Naive thymus-derived CD4-positive, alpha-beta T cell (primary cell): ENCODE results near the gene KDM7A. TPM values are rescaled to one million over a fixed set of nuclear protein-coding genes. Genes with fewer than 3 reads are reported as not detected.
"Not testable (repeated sequence)": the region's sequence is repeated elsewhere in the genome, so short reads cannot be mapped to it uniquely, and the experiment has no call there.

Source experiments
- ATAC-seq: fragments of 150-1000 bp; cut with Tn5 transposase; 2 replicates; pipeline ENCODE4 v1.10.0; 2021; ENCODE audit warnings: mild to moderate bottlenecking, moderate library complexity
- CTCF ChIA-PET: fragments of 350-600 bp; sonication (Branson Sonifier 250); formaldehyde crosslinking; loops from one replicate; lab custom pipeline; 2021; ENCODE audit warnings: antibody characterized with exemption; lab: Charles Lee
- POLR2A ChIA-PET: fragments of 350-600 bp; sonication (Branson Sonifier 250); formaldehyde crosslinking; loops from one replicate; lab custom pipeline; 2021; ENCODE audit warnings: antibody characterized with exemption, inconsistent platforms; lab: Charles Lee
- DNase-seq, 9 donors: peaks; one replicate each; pipeline versions ENCODE4 v3.0.0 to v3.0.0-alpha.2; 2020 to 2022; ENCODE audit warnings: mixed read lengths in 1 of 9
- H3K27ac ChIP-seq: one replicate; pipeline ENCODE4 v1.7.0; 2013; ENCODE audit warnings: mild to moderate bottlenecking, low read depth, low read length, moderate library complexity
- H3K27me3 ChIP-seq, 2 donors: one replicate each; pipeline ENCODE4 v1.7.0; 2013; ENCODE audit warnings: low read length in 2 of 2, mild to moderate bottlenecking in 2 of 2, moderate library complexity in 2 of 2; ENCODE audit not compliant: control insufficient read depth in 2 of 2, insufficient read depth in 2 of 2
- H3K36me3 ChIP-seq, 3 experiments: 1 replicate in 2 of 3; 2 replicates in 1 of 3; pipeline ENCODE4 v1.7.0; 2013; ENCODE audit warnings: low read length in 3 of 3, mild to moderate bottlenecking in 3 of 3, moderate library complexity in 1 of 3; ENCODE audit not compliant: insufficient read depth in 3 of 3, control insufficient read depth in 2 of 3
- H3K4me1 ChIP-seq, 2 donors: one replicate each; pipeline ENCODE4 v1.7.0; 2013; ENCODE audit warnings: low read length in 2 of 2, mild to moderate bottlenecking in 2 of 2, moderate library complexity in 1 of 2; ENCODE audit not compliant: control insufficient read depth in 2 of 2, insufficient read depth in 2 of 2
- H3K4me3 ChIP-seq: 2 replicates; pipeline ENCODE4 v1.7.0; 2013; ENCODE audit warnings: mild to moderate bottlenecking, low read length
- H3K9me3 ChIP-seq, 3 experiments: 1 replicate in 2 of 3; 2 replicates in 1 of 3; pipeline ENCODE4 v1.7.0; 2013; ENCODE audit warnings: low read length in 3 of 3; ENCODE audit not compliant: control insufficient read depth in 2 of 3
- H3K27ac Mint-ChIP-seq, 9 donors: one replicate each; pipeline ENCODE4 v1.8.0; 2020 to 2022; ENCODE audit warnings: mixed read lengths in 9 of 9, mild to moderate bottlenecking in 8 of 9, moderate library complexity in 5 of 9, inconsistent platforms in 2 of 9
- H3K27me3 Mint-ChIP-seq, 5 donors: one replicate each; pipeline ENCODE4 v1.8.0; 2021 to 2022; ENCODE audit warnings: mixed read lengths in 5 of 5, mild to moderate bottlenecking in 1 of 5
- H3K36me3 Mint-ChIP-seq, 5 donors: one replicate each; pipeline ENCODE4 v1.8.0; 2020 to 2022; ENCODE audit warnings: mixed read lengths in 5 of 5, mild to moderate bottlenecking in 3 of 5, inconsistent platforms in 1 of 5
- H3K4me1 Mint-ChIP-seq, 7 donors: one replicate each; pipeline ENCODE4 v1.8.0; 2020 to 2022; ENCODE audit warnings: mixed read lengths in 7 of 7, mild to moderate bottlenecking in 3 of 7, inconsistent platforms in 1 of 7
- H3K4me3 Mint-ChIP-seq, 10 donors: one replicate each; pipeline ENCODE4 v1.8.0; 2020 to 2022; ENCODE audit warnings: mild to moderate bottlenecking in 10 of 10, mixed read lengths in 10 of 10, moderate library complexity in 6 of 10, inconsistent platforms in 2 of 10
- H3K9me3 Mint-ChIP-seq, 11 donors: one replicate each; pipeline ENCODE4 v1.8.0; 2020 to 2022; ENCODE audit warnings: mixed read lengths in 11 of 11, mild to moderate bottlenecking in 4 of 11, inconsistent platforms in 1 of 11, moderate library complexity in 1 of 11
- intact Hi-C, 2 donors: fragments of 100-400 bp; cut with micrococcal nuclease; formaldehyde crosslinking; loops; one replicate each; pipeline ENCODE4 v1.15.1; 2023
- polyA plus RNA-seq, 2 donors: library from polyadenylated mRNA; unstranded; fragments of 300-500 nt; fragmentation: Illumina TruSeq; gene quantifications; one replicate each; pipeline ENCODE4 v1.2.3, GENCODE V29; 2021
- total RNA-seq, 6 experiments: library from RNA in 5 of 6; stranded (reverse) in 5 of 6; gene quantifications; 1 replicate in 5 of 6; 2 replicates in 1 of 6; pipeline ENCODE4 v1.2.3 and lab custom pipeline; 2021 to 2026

Gene KDM7A
- total and polyA plus RNA-seq, 7 experiments from 2014 or later: 5.4 to 62.5 (median 40.5) TPM

GRCh38 chr7:140174217-140174616 is 2.6 kb downstream of the KDM7A start:
- no peaks in the 10 kb centered on the region for H3K9me3 ChIP-seq
- peaks cover 0 to 4% (median 0%) of the 10 kb centered on the region in 3 experiments for H3K36me3 ChIP-seq
- CTCF ChIA-PET: no interaction called here
- POLR2A ChIA-PET: interaction anchor here (2.1 to 11.2 kb wide), 3 partner anchors 53 to 123 kb away, joined by 5 to 409 read pairs (median 44); no protein-coding TSS in a partner anchor
- Mint-ChIP-seq H3K27me3 (peaks cover 0 to 4% (median 0%) of the 10 kb centered on the region in 5 donors), H3K36me3 (peaks cover 0 to 19% (median 10%) of the 10 kb centered on the region in 5 donors), H3K9me3 (peaks cover 0 to 8% (median 0%) of the 10 kb centered on the region in 11 donors), H3K4me1 (peaks cover 34 to 69% (median 63%) of the 10 kb centered on the region in 7 donors), H3K27ac (peak overlapping the region in 3 of 9 donors; percentile 81 to 98 (median 95)), H3K4me3 (peak overlapping the region in 8 of 10 donors; percentile 81 to 94 (median 89))
- H3K27me3 ChIP-seq: no peaks in the 10 kb centered on the region
- no peak overlapping the region for H3K27ac ChIP-seq
- intact Hi-C loops: loop anchor here in 1 of 2 donors (2.0 to 10.0 kb wide), 5 partner anchors 229 to 943 kb away; partner anchors contain the start of genes HIPK2, MRPS33 and UBN2
- DNase-seq: no peak
- peaks cover 28 to 31% of the 10 kb centered on the region in 2 donors for H3K4me1 ChIP-seq
- ATAC-seq: no peak
- no peak overlapping the region for H3K4me3 ChIP-seq

- Histone ChIP-seq H3K27ac (no peak overlapping the region), H3K4me3 (no peak overlapping the region), H3K36me3 (no peaks in the 10 kb centered on the region), H3K27me3 (no peaks in the 10 kb centered on the region), H3K9me3 (no peaks in the 10 kb centered on the region), H3K4me1 (peaks cover 29 to 48% of the 10 kb centered on the region in 2 donors)
- H3K36me3 Mint-ChIP-seq: peaks cover 0 to 11% (median 6%) of the 10 kb centered on the region in 5 donors
- peak overlapping the region in 8 of 10 donors; percentile 6 to 71 (median 54) for H3K4me3 Mint-ChIP-seq
- H3K4me1 Mint-ChIP-seq: peaks cover 36 to 91% (median 83%) of the 10 kb centered on the region in 7 donors
- no peaks in the 10 kb centered on the region for H3K9me3 Mint-ChIP-seq
- ATAC-seq (no peak), DNase-seq (no peak)
- ChIA-PET CTCF (interaction anchor here (0.6 kb wide), 1 partner anchor 153 kb away, joined by 5 read pairs; no protein-coding TSS in a partner anchor), POLR2A (interaction anchor here (0.8 to 2.0 kb wide), 2 partner anchors 11 to 72 kb away, joined by 3 to 6 read pairs; no protein-coding TSS in a partner anchor)
- H3K27me3 Mint-ChIP-seq: no peaks in the 10 kb centered on the region
- intact Hi-C loops: loop anchor here in 1 of 2 donors (10.0 kb wide), 1 partner anchor 396 kb away; the partner anchor contains the start of gene HIPK2
- H3K27ac Mint-ChIP-seq: peak overlapping the region in 1 of 9 donors; percentile 77
Observed at GRCh38 chr7:140170375-140170774, 6.4 kb downstream of the KDM7A start.

GRCh38 chr7:140168816-140169215 is 8.0 kb downstream of the KDM7A start:
- peaks cover 25 to 46% of the 10 kb centered on the region in 2 donors for H3K4me1 ChIP-seq
- peaks cover 0 to 11% (median 6%) of the 10 kb centered on the region in 5 donors for H3K36me3 Mint-ChIP-seq
- ChIA-PET POLR2A (interaction anchor here (1.2 to 2.4 kb wide), 3 partner anchors 61 to 80 kb away, joined by 3 to 10 read pairs (median 6); no protein-coding TSS in a partner anchor), CTCF (no interaction called here)
- peak overlapping the region in 2 of 9 donors; percentile 19 to 26 for H3K27ac Mint-ChIP-seq
- H3K27ac ChIP-seq: no peak overlapping the region
- ATAC-seq: no peak
- intact Hi-C loops: loop anchor here in 1 of 2 donors (5.0 kb wide), 1 partner anchor 37 kb away; no protein-coding TSS in a partner anchor
- H3K4me1 Mint-ChIP-seq: peaks cover 36 to 94% (median 86%) of the 10 kb centered on the region in 7 donors
- no peak overlapping the region for H3K4me3 ChIP-seq
- H3K4me3 Mint-ChIP-seq: peak overlapping the region in 7 of 10 donors; percentile 12 to 60 (median 36)
- H3K27me3 ChIP-seq: no peaks in the 10 kb centered on the region
- no peaks in the 10 kb centered on the region for H3K9me3 ChIP-seq
- no peaks in the 10 kb centered on the region for H3K9me3 Mint-ChIP-seq
- H3K36me3 ChIP-seq: no peaks in the 10 kb centered on the region
- no peak for DNase-seq
- H3K27me3 Mint-ChIP-seq: no peaks in the 10 kb centered on the region

GRCh38 chr7:140165422-140165821 is 11.4 kb downstream of the KDM7A start:
- no peak for ATAC-seq
- H3K4me1 ChIP-seq: peaks cover 13 to 44% of the 10 kb centered on the region in 2 donors
- Mint-ChIP-seq H3K4me3 (peak overlapping the region in 8 of 10 donors; percentile 12 to 76 (median 40)), H3K27ac (peak overlapping the region in 2 of 9 donors; percentile 21 to 46), H3K27me3 (no peaks in the 10 kb centered on the region), H3K9me3 (no peaks in the 10 kb centered on the region), H3K36me3 (peaks cover 0 to 7% (median 3%) of the 10 kb centered on the region in 5 donors), H3K4me1 (peaks cover 34 to 97% (median 84%) of the 10 kb centered on the region in 7 donors)
- intact Hi-C loops: loop anchor here in 1 of 2 donors (5.0 kb wide), 1 partner anchor 33 kb away; no protein-coding TSS in a partner anchor
- no peaks in the 10 kb centered on the region for H3K36me3 ChIP-seq
- no peak overlapping the region for H3K27ac ChIP-seq
- no peaks in the 10 kb centered on the region for H3K27me3 ChIP-seq
- no peak for DNase-seq
- no peak overlapping the region for H3K4me3 ChIP-seq
- H3K9me3 ChIP-seq: no peaks in the 10 kb centered on the region
- CTCF ChIA-PET: no interaction called here
- POLR2A ChIA-PET: interaction anchor here (0.6 to 1.8 kb wide), 3 partner anchors 10 to 208 kb away, joined by 3 to 6 read pairs (median 3); no protein-coding TSS in a partner anchor

GRCh38 chr7:140162081-140162480 is 14.7 kb downstream of the KDM7A start:
- intact Hi-C loops, H3K27me3 Mint-ChIP-seq, ATAC-seq, DNase-seq, H3K27me3 ChIP-seq, H3K4me3 ChIP-seq, H3K9me3 ChIP-seq, H3K27ac ChIP-seq, H3K9me3 Mint-ChIP-seq, H3K36me3 ChIP-seq: not testable (repeated sequence)
- ChIA-PET CTCF (interaction anchor here (0.7 kb wide), 1 partner anchor 145 kb away, joined by 5 read pairs; no protein-coding TSS in a partner anchor), POLR2A (interaction anchor here (0.6 kb wide), 1 partner anchor 18 kb away, joined by 3 read pairs; no protein-coding TSS in a partner anchor)
- H3K4me1 ChIP-seq: peaks cover 4 to 44% of the 10 kb centered on the region in 2 donors
- Mint-ChIP-seq H3K4me1 (peaks cover 41 to 89% (median 74%) of the 10 kb centered on the region in 7 donors), H3K36me3 (peaks cover 0 to 17% (median 15%) of the 10 kb centered on the region in 5 donors), H3K4me3 (peak overlapping the region in 1 of 10 donors; percentile 18), H3K27ac (peak overlapping the region in 1 of 9 donors; percentile 14)

GRCh38 chr7:140161047-140161446 is 15.7 kb downstream of the KDM7A start:
- Histone ChIP-seq H3K36me3 (no peaks in the 10 kb centered on the region), H3K4me3 (no peak overlapping the region), H3K4me1 (peaks cover 4 to 46% of the 10 kb centered on the region in 2 donors), H3K9me3 (no peaks in the 10 kb centered on the region), H3K27me3 (no peaks in the 10 kb centered on the region), H3K27ac (no peak overlapping the region)
- H3K36me3 Mint-ChIP-seq: peaks cover 0 to 17% (median 15%) of the 10 kb centered on the region in 5 donors
- H3K4me3 Mint-ChIP-seq: peak overlapping the region in 3 of 10 donors; percentile 14 to 45 (median 17)
- peaks cover 45 to 89% (median 76%) of the 10 kb centered on the region in 7 donors for H3K4me1 Mint-ChIP-seq
- DNase-seq (no peak), ATAC-seq (no peak)
- H3K9me3 Mint-ChIP-seq: no peaks in the 10 kb centered on the region
- H3K27ac Mint-ChIP-seq: peak overlapping the region in 4 of 9 donors; percentile 21 to 71 (median 32)
- no peaks in the 10 kb centered on the region for H3K27me3 Mint-ChIP-seq
- intact Hi-C loops: no loop called here
- ChIA-PET CTCF (no interaction called here), POLR2A (no interaction called here)
